Stomach (tissue), 9 donors: ENCODE data around the gene AGBL4. TPM values are rescaled to one million over a fixed set of nuclear protein-coding genes. Genes with fewer than 3 reads are reported as not detected.

Source experiments
- DNase-seq, 2 donors: peaks; one replicate each; pipeline versions ENCODE4 v3.0.0 to v3.0.0-alpha.2; 2013 to 2019
- H3K27ac ChIP-seq, 5 donors: fragments of 200-600 bp in 4 of 5; sonication (generic) in 4 of 5; one replicate each; pipeline ENCODE4 v1.5.1; 2013 to 2019; ENCODE audit warnings: mild to moderate bottlenecking in 1 of 5, moderate library complexity in 1 of 5
- H3K27me3 ChIP-seq, 3 donors: fragments of 200-600 bp; sonication (generic); one replicate each; pipeline ENCODE4 v1.5.1; 2017 to 2019; ENCODE audit warnings: mixed run types in 1 of 3
- H3K36me3 ChIP-seq, 4 donors: fragments of 200-600 bp; sonication (generic); 1 replicate in 3 of 4; 2 replicates in 1 of 4; pipeline ENCODE4 v1.5.1; 2016 to 2019
- H3K4me1 ChIP-seq, 4 donors: fragments of 200-600 bp; sonication (generic); one replicate each; pipeline ENCODE4 v1.5.1; 2016 to 2019
- H3K4me3 ChIP-seq, 4 donors: fragments of 200-600 bp; sonication (generic) in 3 of 4; one replicate each; pipeline ENCODE4 v1.5.1; 2016 to 2019; ENCODE audit warnings: mild to moderate bottlenecking in 1 of 4
- H3K9me3 ChIP-seq, 4 donors: fragments of 200-600 bp; sonication (generic); one replicate each; pipeline ENCODE4 v1.5.1; 2016 to 2019
- EP300 ChIP-seq: sonication (generic); formaldehyde crosslinking; IDR thresholded peaks from one replicate; pipeline ENCODE4 v1.6.1; 2017; ENCODE audit warnings: antibody characterized with exemption
- POLR2A ChIP-seq, 4 donors: fragments of 450-650 bp; IDR thresholded peaks; one replicate each; pipeline ENCODE4 v1.6.1; 2016; ENCODE audit warnings: antibody characterized with exemption in 4 of 4, control low read depth in 2 of 4, mild to moderate bottlenecking in 1 of 4, moderate library complexity in 1 of 4
- POLR2AphosphoS5 ChIP-seq, 3 donors: sonication (generic); formaldehyde crosslinking; IDR thresholded peaks; one replicate each; pipeline ENCODE4 v1.6.1; 2016; ENCODE audit warnings: antibody characterized with exemption in 3 of 3
- WGBS, 5 donors: extraction: QIAGEN DNeasy Blood & Tissue Kit in 3 of 5; methylation state at CpG; one replicate each; pipeline versions ENCODE4 v1.1.5 to v1.1.7; 2013 to 2018; 5-methylcytosine and 5-hydroxymethylcytosine counted together
- intact Hi-C: fragments of 100-400 bp; cut with DNase I; formaldehyde crosslinking; loops from one replicate; pipeline ENCODE4 v1.15.1; 2023; ENCODE audit warnings: low total_unique reads
- polyA plus RNA-seq, 3 donors: library from polyadenylated mRNA; stranded (reverse); fragments of 200-250 nt; gene quantifications; one replicate each; pipeline ENCODE4 v1.2.3, GENCODE V29; 2013
- total RNA-seq, 5 donors: library from RNA; depleted of rRNA; stranded (reverse); fragments of >200 nt; gene quantifications; one replicate each; pipeline versions ENCODE4 v1.1.0 to v1.2.3, GENCODE V29; 2014 to 2016
- TF ChIP-seq, protein P1 (sequence below), 7 experiments: fragments of 450-650 bp in 4 of 7; fragments of 200-600 bp in 3 of 7; sonication (generic) in 3 of 7; IDR thresholded peaks; one replicate each; pipeline ENCODE4 v1.5.1; 2016 to 2019; ENCODE audit warnings: antibody characterized with exemption in 7 of 7, control low read depth in 2 of 7, mild to moderate bottlenecking in 1 of 7
- donor health status: healthy with polysubstance abuse.
- donor health status: Bipolar disorder and iron deficiency.
- donor health status: healthy.

The AGBL4 gene
- total and polyA plus RNA-seq, 8 donors: 0.92 TPM; not detected in 7

DNA sequence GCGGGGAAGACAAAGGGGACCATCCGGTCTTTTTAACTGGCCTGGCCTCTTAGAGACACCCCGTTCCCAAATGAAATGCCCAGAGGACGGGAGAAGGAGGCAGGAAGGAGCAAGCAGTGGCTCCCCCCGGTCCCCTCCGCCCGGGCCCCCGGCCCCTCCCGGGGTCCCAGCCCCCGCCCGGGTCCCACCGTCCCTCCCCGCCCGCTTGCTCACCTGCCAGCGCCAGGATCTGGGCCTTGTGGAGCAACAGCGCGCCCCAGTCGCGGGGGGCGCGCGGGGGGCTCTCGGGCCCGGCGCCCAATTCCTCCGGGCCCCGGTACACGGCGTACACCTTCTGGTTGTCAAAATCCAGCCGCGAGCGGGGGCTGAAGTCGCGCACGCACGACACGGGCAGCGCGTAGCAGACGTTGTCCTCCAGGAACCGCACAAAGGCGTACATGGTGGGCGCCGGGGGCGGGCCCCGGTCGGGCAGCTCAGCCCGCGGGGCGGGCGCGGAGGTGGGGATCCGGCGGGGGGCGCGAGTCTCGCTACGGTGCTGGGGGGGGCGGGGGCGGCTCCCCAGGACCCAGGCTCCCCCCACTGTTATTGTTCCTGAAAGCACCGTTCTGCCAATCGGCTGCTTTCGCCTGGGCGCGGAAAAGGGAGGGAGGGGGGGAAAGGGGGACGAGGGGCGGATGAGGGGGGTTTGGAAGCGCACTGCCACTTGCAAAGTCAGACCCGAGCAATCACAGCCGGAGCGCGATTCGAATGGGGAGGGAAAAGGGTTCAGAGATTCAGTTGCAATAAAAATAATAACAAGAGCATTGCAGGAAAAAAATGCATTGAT lies 1247.1 kb downstream of the AGBL4 start, which contains the start of gene BEND5:
TSS of gene BEND5 (minus strand) at position 499 of the 826 bp plus-strand sequence. CDS start at position 439, 60 bp downstream.
- DNase-seq: peak; percentile 48 to 93
- Histone ChIP-seq H3K9me3 (no peaks in the 10 kb centered on the region), H3K27me3 (no peaks in the 10 kb centered on the region), H3K4me1 (peaks cover 0 to 44% (median 31%) of the 10 kb centered on the region in 4 donors), H3K4me3 (peak within 1 kb of the TSS; percentile 67 to 81 (median 78)), H3K27ac (peak within 1 kb of the TSS; percentile 68 to 87 (median 82)), H3K36me3 (no peaks in the 10 kb centered on the region)
- TF ChIP-seq POLR2AphosphoS5 (IDR thresholded peaks at IDR 0.05) (no peak), POLR2A (IDR thresholded peaks at IDR 0.05) (no peak), EP300 (no peak)
- TF ChIP-seq, protein P1, sequence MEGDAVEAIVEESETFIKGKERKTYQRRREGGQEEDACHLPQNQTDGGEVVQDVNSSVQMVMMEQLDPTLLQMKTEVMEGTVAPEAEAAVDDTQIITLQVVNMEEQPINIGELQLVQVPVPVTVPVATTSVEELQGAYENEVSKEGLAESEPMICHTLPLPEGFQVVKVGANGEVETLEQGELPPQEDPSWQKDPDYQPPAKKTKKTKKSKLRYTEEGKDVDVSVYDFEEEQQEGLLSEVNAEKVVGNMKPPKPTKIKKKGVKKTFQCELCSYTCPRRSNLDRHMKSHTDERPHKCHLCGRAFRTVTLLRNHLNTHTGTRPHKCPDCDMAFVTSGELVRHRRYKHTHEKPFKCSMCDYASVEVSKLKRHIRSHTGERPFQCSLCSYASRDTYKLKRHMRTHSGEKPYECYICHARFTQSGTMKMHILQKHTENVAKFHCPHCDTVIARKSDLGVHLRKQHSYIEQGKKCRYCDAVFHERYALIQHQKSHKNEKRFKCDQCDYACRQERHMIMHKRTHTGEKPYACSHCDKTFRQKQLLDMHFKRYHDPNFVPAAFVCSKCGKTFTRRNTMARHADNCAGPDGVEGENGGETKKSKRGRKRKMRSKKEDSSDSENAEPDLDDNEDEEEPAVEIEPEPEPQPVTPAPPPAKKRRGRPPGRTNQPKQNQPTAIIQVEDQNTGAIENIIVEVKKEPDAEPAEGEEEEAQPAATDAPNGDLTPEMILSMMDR (IDR thresholded peaks at IDR 0.05): no peak
- intact Hi-C loops: no loop called here
- 1 to 3% (median 1%) methylated on average over 21 to 73 of the region's 73 CpGs for WGBS, 5 donors

DNA sequence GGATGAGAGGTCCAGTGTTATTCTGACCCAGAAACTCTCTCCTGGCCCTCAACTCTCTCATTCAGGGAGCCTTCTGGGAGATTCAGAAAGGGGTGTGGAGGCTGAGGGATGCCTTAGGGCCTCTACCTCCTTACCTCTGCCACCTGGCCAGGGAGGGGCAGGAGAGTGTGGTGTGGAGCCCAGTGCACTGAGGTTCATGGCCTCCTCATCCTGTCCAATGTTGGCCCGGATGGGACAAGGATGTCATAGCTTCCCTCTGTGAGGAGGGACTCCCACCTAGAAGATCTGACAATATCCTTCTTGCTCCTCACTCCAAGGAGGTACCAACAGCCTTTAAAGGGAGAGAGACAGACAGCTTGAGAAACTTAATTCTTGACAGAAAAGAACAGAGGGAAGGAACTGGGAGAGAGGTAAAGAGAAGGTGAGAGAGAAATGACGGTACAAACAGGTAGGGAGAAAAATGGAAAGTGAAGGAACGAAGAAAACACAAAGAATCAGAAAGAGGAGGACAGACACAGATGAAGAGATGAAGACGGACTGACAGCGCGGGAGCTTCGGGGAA lies 1247.8 kb downstream of the AGBL4 start:
- intact Hi-C loops: no loop called here
- DNase-seq: peak in 1 of 2 donors; percentile 46
- H3K27ac ChIP-seq: peak overlapping the region; percentile 68 to 87 (median 82)
- no peaks in the 10 kb centered on the region for H3K9me3 ChIP-seq
- TF ChIP-seq EP300 (no peak), POLR2AphosphoS5 (IDR thresholded peaks at IDR 0.05) (no peak), POLR2A (IDR thresholded peaks at IDR 0.05) (no peak)
- TF ChIP-seq, protein P1 (IDR thresholded peaks at IDR 0.05): no peak
- peaks cover 0 to 49% (median 32%) of the 10 kb centered on the region in 4 donors for H3K4me1 ChIP-seq
- no peaks in the 10 kb centered on the region for H3K36me3 ChIP-seq
- H3K4me3 ChIP-seq: peak overlapping the region; percentile 67 to 81 (median 78)
- WGBS, 5 donors: 4 to 20% (median 6%) methylated on average over 7 of the region's 7 CpGs
- H3K27me3 ChIP-seq: no peaks in the 10 kb centered on the region

DNA sequence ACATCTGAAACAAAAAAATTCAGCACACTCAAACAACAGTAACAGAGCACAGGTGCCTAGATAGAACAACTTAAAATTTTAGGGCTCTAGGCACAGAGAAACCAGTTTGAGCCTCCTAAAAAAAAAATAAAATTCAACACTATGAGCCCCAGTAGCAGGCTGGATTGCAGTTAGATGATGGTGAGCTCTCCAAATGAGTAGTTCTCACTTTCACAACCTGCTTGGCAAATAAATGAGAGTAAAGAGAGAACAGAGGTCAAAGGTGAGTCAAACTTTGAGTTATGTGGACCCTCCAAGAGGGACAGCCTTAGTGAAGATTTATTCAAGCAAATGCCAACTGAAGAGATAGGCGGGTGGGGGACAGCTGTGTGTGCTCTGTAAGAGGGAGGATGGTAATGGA lies 1250.6 kb downstream of the AGBL4 start:
- 79 to 95% (median 83%) methylated on average over 1 of the region's 1 CpG for WGBS, 5 donors
- DNase-seq: no peak
- no peaks in the 10 kb centered on the region for H3K36me3 ChIP-seq
- TF ChIP-seq, protein P1 (IDR thresholded peaks at IDR 0.05): no peak
- no peaks in the 10 kb centered on the region for H3K9me3 ChIP-seq
- no peak overlapping the region for H3K4me3 ChIP-seq
- no peak overlapping the region for H3K27ac ChIP-seq
- peaks cover 0 to 61% (median 38%) of the 10 kb centered on the region in 4 donors for H3K4me1 ChIP-seq
- intact Hi-C loops: no loop called here
- no peaks in the 10 kb centered on the region for H3K27me3 ChIP-seq

DNA sequence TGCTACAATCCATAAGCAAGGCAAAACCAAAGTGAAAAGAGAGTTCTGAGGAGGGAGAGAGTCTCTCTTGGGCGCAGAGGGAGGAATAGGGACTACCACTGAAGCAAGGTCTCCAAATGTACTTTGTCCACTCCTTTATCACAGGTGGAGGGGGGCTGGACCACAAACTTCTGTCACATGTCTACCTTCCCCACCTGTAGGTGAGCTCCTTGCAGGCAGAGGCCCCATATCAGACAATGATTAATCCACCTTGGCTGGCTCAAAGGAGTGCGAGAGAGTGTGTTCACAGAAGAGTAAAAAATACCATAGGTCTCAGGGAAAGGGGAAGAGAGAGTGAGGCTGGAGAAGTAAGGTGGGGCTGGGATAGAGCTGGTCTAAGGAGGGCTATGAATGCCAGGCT lies 1251.5 kb downstream of the AGBL4 start:
- TF ChIP-seq POLR2A (IDR thresholded peaks at IDR 0.05): no peak
- TF ChIP-seq EP300: no peak
- TF ChIP-seq, protein P1 (IDR thresholded peaks at IDR 0.05): no peak
- TF ChIP-seq POLR2AphosphoS5 (IDR thresholded peaks at IDR 0.05): no peak
- Histone ChIP-seq H3K9me3 (no peaks in the 10 kb centered on the region), H3K4me3 (no peak overlapping the region), H3K27me3 (no peaks in the 10 kb centered on the region), H3K36me3 (peaks cover 0 to under 1% (median 0%) of the 10 kb centered on the region in 4 donors), H3K27ac (no peak overlapping the region), H3K4me1 (peaks cover 0 to 63% (median 35%) of the 10 kb centered on the region in 4 donors)
- intact Hi-C loops: no loop called here
- peak in 1 of 2 donors; percentile 36 for DNase-seq
- 73 to 81% (median 78%) methylated on average over 2 of the region's 2 CpGs for WGBS, 5 donors
